Stimulated activated CD8-positive, alpha-beta memory T cell treated with anti-CD3 and anti-CD28 coated beads, Interleukin-4, amount 100 ng/mL, for 4 hours (primary cell): ENCODE measurements around the gene GPR152.
"Not testable (repeated sequence)": the region's sequence is repeated elsewhere in the genome, so short reads cannot be mapped to it uniquely, and the experiment has no call there.

Experiments used
- DNase-seq, 2 donors: peaks; one replicate each; pipeline ENCODE4 v3.0.0-alpha.2; 2020; ENCODE audit warnings: low read depth in 2 of 2, low spot score in 1 of 2

GPR152 gene

DNA sequence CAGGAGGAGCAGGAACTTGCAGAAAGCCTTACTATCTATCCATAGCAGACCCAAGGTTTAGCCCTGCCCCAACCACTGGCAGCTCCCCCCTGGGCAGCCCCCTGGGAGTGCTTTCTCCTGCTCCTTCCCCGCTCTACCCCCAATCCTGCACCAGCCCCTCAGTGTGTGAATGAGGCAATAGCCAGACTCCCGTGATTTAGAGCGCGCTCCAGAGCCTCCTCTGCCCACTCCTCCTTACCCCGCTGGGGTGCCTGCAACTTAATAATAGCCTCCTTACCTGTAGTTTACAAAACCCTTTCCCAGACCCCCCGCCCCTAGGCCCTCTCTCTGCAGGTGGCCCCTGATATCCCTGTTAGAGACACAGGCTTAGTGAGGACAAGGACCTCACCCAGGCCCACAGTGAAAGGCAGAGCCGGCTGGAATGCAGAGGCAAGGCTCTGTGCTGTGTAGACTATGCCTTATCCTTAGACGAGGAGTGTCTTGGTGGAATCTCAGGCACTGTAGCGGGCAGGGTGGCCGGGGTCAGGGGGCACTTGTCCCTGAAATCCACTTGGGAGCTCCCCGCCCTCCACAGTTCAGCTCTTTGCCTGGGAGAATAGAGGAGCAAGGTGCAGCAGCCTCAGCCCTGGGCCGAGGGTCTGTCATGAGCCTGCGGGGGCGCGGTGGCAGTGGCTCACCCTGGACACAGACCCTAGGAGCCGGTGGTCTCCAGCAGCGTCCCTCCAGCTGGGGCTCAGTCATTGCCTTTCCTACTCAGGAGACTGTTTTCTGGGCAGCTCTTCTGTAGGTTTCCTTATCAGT is 41.3 kb downstream of the GPR152 start:
- no peak for DNase-seq

DNA sequence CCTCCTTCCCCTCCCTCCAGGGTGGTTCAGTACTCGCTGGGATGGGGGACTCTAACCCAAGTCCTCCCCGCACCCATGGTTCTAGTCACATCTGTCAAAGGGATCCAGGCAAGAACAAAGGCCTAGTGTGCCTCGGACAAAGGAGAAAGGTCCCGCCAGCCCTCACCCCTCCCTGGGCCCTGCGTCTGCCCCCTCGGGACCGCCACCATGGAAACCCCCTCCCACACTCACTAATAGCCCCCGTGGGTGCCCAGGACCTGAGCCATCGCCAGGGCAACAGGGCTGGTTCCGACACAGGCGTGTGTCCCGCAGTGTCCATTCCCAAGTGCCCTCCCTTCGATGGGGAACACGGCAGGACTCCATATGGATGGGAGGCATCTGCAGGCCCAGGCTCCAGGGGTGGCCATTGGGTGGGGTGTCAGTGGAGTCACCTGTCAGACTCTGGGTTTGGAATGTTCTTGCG is 42.1 kb downstream of the GPR152 start:
- DNase-seq = no peak

- no peak for DNase-seq
Measured at GRCh38 chr11:67409781-67410368, 42.7 kb downstream of the GPR152 start.

GRCh38 chr11:67409261-67409666 is 43.3 kb downstream of the GPR152 start:
- peak in 1 of 2 donors; percentile 41 for DNase-seq

DNA sequence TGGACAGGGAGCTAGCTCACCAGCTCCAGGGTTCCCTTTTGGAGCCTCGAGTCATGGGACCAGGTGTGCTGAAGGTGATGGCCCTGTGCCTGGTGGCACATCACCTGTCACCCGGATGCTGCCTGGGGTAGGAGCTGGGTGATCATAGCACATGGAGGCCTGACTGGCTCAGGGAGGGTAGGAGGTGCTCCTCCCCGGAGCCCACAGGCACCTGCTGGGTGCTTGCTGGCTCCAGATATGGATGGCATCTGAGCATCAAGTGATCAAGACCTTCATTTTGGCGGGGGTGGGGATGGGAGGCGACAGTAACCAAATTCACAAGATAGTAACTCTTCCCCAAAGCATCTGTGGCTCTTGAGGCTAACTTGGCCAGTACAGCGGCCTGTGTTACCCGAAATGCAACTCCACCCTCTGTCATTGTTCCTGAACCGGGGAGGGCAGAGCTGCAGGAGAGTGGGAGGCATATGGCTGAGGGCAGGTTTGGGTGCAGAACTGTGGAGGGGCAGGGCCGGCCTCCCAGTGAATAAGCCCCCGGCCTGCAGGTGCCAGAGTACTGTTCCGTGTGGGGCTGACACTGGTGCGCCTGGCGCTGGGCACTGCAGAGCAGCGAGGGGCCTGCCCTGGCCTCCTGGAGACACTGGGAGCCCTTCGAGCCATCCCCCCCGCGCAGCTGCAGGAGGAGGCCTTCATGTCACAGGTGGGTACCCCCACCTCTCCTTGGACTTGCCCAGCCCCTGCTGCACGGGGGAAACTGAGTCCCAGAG is 43.9 kb downstream of the GPR152 start:
- DNase-seq = no peak

- DNase-seq = no peak
Measured at GRCh38 chr11:67407688-67408163, 44.8 kb downstream of the GPR152 start.

DNA sequence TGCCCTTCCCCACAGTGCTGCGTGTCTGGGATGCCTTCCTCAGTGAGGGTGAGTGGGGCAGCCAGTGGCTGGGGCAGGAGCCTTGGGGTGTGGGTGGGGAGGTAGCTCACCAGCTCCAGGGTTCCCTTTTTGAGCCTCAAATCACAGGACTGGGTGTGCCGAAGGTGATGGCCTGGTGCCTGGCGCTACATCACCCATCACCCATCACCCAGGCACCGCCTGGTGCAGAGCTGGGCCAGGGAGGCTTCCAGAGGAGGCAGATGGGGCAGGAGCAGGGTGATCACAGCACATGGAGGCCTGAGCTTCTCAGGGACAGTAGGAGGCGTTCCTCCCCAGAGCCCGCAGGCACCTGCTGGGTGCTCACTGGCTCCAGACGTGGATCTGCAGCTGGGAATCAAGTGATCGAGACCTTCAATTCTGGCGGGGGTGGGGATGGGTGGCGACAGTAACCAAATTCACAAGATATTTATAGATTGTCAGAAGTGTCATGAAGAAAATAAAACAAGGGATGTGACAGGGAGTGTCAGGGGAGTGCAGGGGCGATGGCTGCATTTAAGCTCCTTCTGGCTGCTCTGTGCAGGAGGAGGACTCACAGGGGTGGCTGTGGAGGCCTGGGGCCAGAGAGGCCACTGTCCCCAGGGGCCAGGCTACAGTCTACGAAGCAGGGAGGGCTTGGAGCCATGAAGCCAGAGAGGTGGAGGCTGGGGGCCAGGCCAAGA is 45.4 kb downstream of the GPR152 start:
- DNase-seq = no peak

DNA sequence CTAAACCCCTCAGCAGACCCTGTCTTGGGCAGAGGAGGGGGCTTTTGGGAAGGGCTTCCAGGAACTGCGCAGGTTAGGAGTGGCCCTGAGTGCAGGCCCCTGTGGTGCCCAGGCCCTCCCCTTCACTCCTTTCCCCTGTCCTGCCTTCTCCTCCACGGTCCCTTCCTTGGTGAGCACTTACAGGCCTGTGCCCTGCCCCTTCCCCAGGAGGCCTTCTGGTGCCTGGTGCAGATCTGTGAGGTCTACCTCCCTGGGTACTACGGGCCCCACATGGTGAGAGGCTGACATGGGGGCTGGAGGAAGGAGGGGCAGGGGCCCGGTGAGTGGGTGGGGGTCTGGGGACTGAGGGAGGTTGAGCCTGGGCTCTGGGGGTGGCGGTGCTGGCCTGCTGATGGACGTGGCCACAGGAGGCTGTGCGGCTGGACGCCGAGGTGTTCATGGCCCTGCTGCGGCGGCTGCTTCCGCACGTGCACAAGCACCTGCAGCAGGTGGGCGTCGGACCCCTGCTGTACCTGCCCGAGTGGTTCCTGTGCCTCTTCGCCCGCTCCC is 46.0 kb downstream of the GPR152 start:
- no peak for DNase-seq

DNA sequence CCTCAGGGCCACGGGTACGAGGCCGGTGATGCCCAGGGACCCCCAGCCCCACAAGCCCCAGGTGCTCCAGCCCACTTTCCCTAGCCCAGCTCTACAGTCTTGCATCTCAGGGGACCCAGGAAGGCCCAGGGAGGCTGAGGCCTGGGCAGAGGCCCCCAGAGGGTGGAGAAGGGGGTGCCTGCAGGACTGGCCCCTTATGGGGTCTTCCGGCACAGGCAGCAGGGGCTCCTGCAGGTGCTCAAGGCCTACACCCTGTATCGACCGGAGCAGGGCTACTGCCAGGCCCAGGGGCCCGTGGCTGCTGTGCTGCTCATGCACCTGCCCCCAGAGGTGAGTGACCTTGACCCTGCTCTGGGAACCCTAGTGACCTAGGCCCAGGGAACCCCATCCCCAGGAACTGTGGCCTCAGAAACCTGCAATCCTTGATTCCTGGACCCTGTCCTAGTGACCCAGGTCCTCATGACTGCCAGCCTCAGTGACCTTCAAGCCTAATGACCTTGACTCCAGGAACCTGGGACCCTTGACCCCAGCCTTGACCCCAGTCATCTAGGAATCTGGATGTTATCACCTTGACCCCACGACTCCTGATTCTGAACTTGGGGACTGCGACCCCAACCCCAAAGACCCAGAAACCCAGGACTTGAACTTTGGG is 46.7 kb downstream of the GPR152 start:
- no peak for DNase-seq

DNA sequence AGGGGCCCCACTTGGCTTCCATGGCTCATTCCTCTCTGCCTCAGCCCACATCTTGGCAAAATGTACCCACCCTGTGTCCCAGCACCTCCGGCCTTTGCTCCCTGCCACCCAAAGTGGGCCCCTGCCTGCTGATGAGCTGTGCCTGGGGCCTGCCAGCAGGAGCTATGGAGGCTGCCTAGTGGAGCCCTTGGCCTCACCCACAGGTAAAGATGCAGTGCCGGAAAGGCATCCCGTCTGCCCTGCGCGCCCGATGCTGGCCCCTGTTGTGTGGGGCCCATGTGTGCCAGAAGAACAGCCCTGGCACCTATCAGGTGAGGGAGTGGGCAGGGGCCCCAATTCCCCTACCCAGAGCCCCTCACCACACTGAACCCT is 47.3 kb downstream of the GPR152 start:
- DNase-seq = no peak

GRCh38 chr11:67404515-67405195 is 47.9 kb downstream of the GPR152 start:
- DNase-seq = peak in 1 of 2 donors; percentile 37

DNA sequence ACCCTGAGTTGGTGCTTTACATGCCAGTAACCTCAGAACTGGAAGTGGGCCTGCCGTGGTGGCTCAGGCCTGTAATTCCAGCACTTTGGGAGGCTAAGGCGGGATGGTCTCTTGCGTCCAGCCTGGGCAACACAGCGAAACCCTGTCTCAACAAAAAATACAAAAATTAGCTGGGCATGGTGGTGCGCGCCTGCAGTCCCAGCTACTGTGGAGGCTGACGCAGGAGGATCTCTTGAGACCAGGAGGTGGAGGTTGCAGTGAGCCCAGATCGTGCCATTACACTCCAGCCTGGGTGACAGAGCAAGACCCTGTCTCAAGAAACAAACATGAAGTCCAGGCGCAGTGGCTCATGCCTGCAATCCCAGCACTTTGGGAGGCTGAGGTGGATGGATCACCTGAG is 49.4 kb downstream of the GPR152 start:
- DNase-seq = not testable (repeated sequence)

- not testable (repeated sequence) for DNase-seq
Measured at GRCh38 chr11:67402192-67402839, 50.2 kb downstream of the GPR152 start.

GRCh38 chr11:67401495-67402191 is 50.9 kb downstream of the GPR152 start, which contains the start of gene PPP1CA:
TSS of gene PPP1CA (minus strand) at chr11:67401858. CDS start at chr11:67401782, 76 bp downstream.
- peak; percentile 81 to 89 for DNase-seq
